PFSK-1 (cell line): ENCODE data around the gene SORL1-AS1.

Source experiments
- POLR2AphosphoS5 ChIP-seq: IDR thresholded peaks from 2 replicates; pipeline ENCODE4 v1.6.1; 2012; ENCODE audit warnings: low read depth, mild to moderate bottlenecking, control low read depth, low read length, moderate library complexity
- REST ChIP-seq, 2 experiments: IDR thresholded peaks; 2 replicates each; pipeline versions ENCODE4 v1.6.1 to v1.8.0; 2011 to 2012; ENCODE audit warnings: low read depth in 2 of 2, low read length in 2 of 2, control low read depth in 1 of 2, inconsistent platforms in 1 of 2, mild to moderate bottlenecking in 1 of 2, moderate library complexity in 1 of 2; ENCODE audit not compliant: insufficient read depth in 1 of 2
- SIN3A ChIP-seq: IDR thresholded peaks from 2 replicates; pipeline ENCODE4 v1.6.1; 2012; ENCODE audit warnings: mild to moderate bottlenecking, low read length, moderate library complexity, borderline replicate concordance; ENCODE audit not compliant: insufficient read depth

GRCh38 chr11:121463689-121464335 is 11.0 kb upstream of the SORL1-AS1 start:
- TF ChIP-seq REST (IDR thresholded peaks at IDR 0.05; ENCODE audit: insufficient read depth in 1 of 2, low read depth in 2 of 2, low read length in 2 of 2) (no peak), POLR2AphosphoS5 (no peak), SIN3A (no peak)
